Measurements from ENCODE around the gene RASGRP1.
A peak's percentile ranks its signal among the peaks of the same experiment; 100 is the strongest.

RASGRP1 gene

GRCh38 chr15:38564557-38565286 is at the start of gene RASGRP1:
Gene RASGRP1, minus strand, starts transcription at chr15:38564814. Its CDS starts 186 bp downstream, at chr15:38564628.
- DNase-seq (ENCODE audit: low read depth), result peak; percentile 84
- H3K36me3 ChIP-seq (ENCODE audit: control insufficient read depth, insufficient read depth, low read length, severe bottlenecking), result no peaks in the 10 kb centered on the region

GRCh38 chr15:38613085-38613484 is 48.5 kb upstream of the RASGRP1 start:
- no peaks in the 10 kb centered on the region for H3K4me1 ChIP-seq (ENCODE audit: control insufficient read depth, insufficient read depth, low read length)
- H3K27me3 ChIP-seq (replicated peaks; ENCODE audit: control insufficient read depth, insufficient read depth, low read length), result peaks cover 46% of the 10 kb centered on the region
- no peak for DNase-seq (ENCODE audit: low read depth)
- H3K4me3 ChIP-seq (ENCODE audit: low read length), result no peak overlapping the region
- H3K9me3 ChIP-seq (ENCODE audit: control insufficient read depth, low read length), result no peaks in the 10 kb centered on the region
- no peak overlapping the region for H3K9ac ChIP-seq (ENCODE audit: low read length)
- no peaks in the 10 kb centered on the region for H3K36me3 ChIP-seq (ENCODE audit: control insufficient read depth, insufficient read depth, low read length, severe bottlenecking)

More at GRCh38 chr15:38564557-38565286, at the start of gene RASGRP1:
- H3K9me3 ChIP-seq (ENCODE audit: control insufficient read depth, low read length), result no peaks in the 10 kb centered on the region
- peaks cover 42% of the 10 kb centered on the region for H3K27me3 ChIP-seq (replicated peaks; ENCODE audit: control insufficient read depth, insufficient read depth, low read length)
- H3K4me3 ChIP-seq (ENCODE audit: low read length), result peak within 1 kb of the TSS; percentile 69
- peaks cover under 1% of the 10 kb centered on the region for H3K4me1 ChIP-seq (ENCODE audit: control insufficient read depth, insufficient read depth, low read length)
- H3K9ac ChIP-seq (ENCODE audit: low read length), result no peak within 1 kb of the TSS

- H3K9me3 ChIP-seq (ENCODE audit: control insufficient read depth, low read length), result no peaks in the 10 kb centered on the region
- no peak overlapping the region for H3K4me3 ChIP-seq (ENCODE audit: low read length)
- DNase-seq (ENCODE audit: low read depth), result no peak
- no peak overlapping the region for H3K9ac ChIP-seq (ENCODE audit: low read length)
- H3K36me3 ChIP-seq (ENCODE audit: control insufficient read depth, insufficient read depth, low read length, severe bottlenecking), result no peaks in the 10 kb centered on the region
- H3K4me1 ChIP-seq (ENCODE audit: control insufficient read depth, insufficient read depth, low read length), result no peaks in the 10 kb centered on the region
- H3K27me3 ChIP-seq (replicated peaks; ENCODE audit: control insufficient read depth, insufficient read depth, low read length), result peaks cover 38% of the 10 kb centered on the region
Observed at GRCh38 chr15:38612159-38612863, 47.7 kb upstream of the RASGRP1 start.

- Histone ChIP-seq H3K4me3 (ENCODE audit: low read length) (no peak overlapping the region), H3K36me3 (ENCODE audit: control insufficient read depth, insufficient read depth, low read length, severe bottlenecking) (no peaks in the 10 kb centered on the region), H3K4me1 (ENCODE audit: control insufficient read depth, insufficient read depth, low read length) (no peaks in the 10 kb centered on the region), H3K9ac (ENCODE audit: low read length) (no peak overlapping the region), H3K9me3 (ENCODE audit: control insufficient read depth, low read length) (no peaks in the 10 kb centered on the region), H3K27me3 (replicated peaks; ENCODE audit: control insufficient read depth, insufficient read depth, low read length) (peaks cover 45% of the 10 kb centered on the region)
- DNase-seq (ENCODE audit: low read depth), result no peak
Observed at GRCh38 chr15:38611228-38611627, 46.6 kb upstream of the RASGRP1 start.

GRCh38 chr15:38610748-38611147 is 46.1 kb upstream of the RASGRP1 start:
- H3K4me3 ChIP-seq (ENCODE audit: low read length), result no peak overlapping the region
- H3K27me3 ChIP-seq (replicated peaks; ENCODE audit: control insufficient read depth, insufficient read depth, low read length), result peaks cover 49% of the 10 kb centered on the region
- H3K9ac ChIP-seq (ENCODE audit: low read length), result no peak overlapping the region
- no peaks in the 10 kb centered on the region for H3K9me3 ChIP-seq (ENCODE audit: control insufficient read depth, low read length)
- no peaks in the 10 kb centered on the region for H3K4me1 ChIP-seq (ENCODE audit: control insufficient read depth, insufficient read depth, low read length)
- H3K36me3 ChIP-seq (ENCODE audit: control insufficient read depth, insufficient read depth, low read length, severe bottlenecking), result no peaks in the 10 kb centered on the region
- DNase-seq (ENCODE audit: low read depth), result no peak

GRCh38 chr15:38609097-38609738 is 44.6 kb upstream of the RASGRP1 start:
- no peaks in the 10 kb centered on the region for H3K36me3 ChIP-seq (ENCODE audit: control insufficient read depth, insufficient read depth, low read length, severe bottlenecking)
- H3K4me3 ChIP-seq (ENCODE audit: low read length), result no peak overlapping the region
- no peak overlapping the region for H3K9ac ChIP-seq (ENCODE audit: low read length)
- H3K27me3 ChIP-seq (replicated peaks; ENCODE audit: control insufficient read depth, insufficient read depth, low read length), result peaks cover 53% of the 10 kb centered on the region
- no peaks in the 10 kb centered on the region for H3K9me3 ChIP-seq (ENCODE audit: control insufficient read depth, low read length)
- H3K4me1 ChIP-seq (ENCODE audit: control insufficient read depth, insufficient read depth, low read length), result no peaks in the 10 kb centered on the region
- no peak for DNase-seq (ENCODE audit: low read depth)

DNA sequence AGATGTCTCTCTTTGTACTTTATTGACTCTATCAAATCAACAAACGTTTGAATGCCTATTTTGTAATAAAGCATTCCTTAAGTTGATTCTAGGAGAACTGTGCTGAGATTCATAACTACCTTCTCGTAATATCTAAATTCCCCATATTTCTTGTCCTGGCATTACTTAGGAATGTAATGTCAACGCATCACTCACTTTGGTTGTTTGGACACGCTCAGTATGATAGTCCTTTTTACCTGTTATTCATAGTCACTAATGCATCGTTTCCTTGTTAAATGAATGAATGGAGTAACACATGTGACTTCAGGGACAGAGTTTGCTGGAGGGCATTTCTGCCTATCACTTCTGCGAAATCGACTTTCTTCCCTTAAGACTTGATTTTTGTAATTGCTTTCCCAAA is 44.1 kb upstream of the RASGRP1 start:
- no peaks in the 10 kb centered on the region for H3K4me1 ChIP-seq (ENCODE audit: control insufficient read depth, insufficient read depth, low read length)
- DNase-seq (ENCODE audit: low read depth), result no peak
- peaks cover 56% of the 10 kb centered on the region for H3K27me3 ChIP-seq (replicated peaks; ENCODE audit: control insufficient read depth, insufficient read depth, low read length)
- no peak overlapping the region for H3K4me3 ChIP-seq (ENCODE audit: low read length)
- H3K9me3 ChIP-seq (ENCODE audit: control insufficient read depth, low read length), result no peaks in the 10 kb centered on the region
- H3K9ac ChIP-seq (ENCODE audit: low read length), result no peak overlapping the region
- H3K36me3 ChIP-seq (ENCODE audit: control insufficient read depth, insufficient read depth, low read length, severe bottlenecking), result no peaks in the 10 kb centered on the region

GRCh38 chr15:38605744-38606143 is 41.1 kb upstream of the RASGRP1 start:
- Histone ChIP-seq H3K4me3 (ENCODE audit: low read length) (no peak overlapping the region), H3K9ac (ENCODE audit: low read length) (no peak overlapping the region), H3K4me1 (ENCODE audit: control insufficient read depth, insufficient read depth, low read length) (no peaks in the 10 kb centered on the region), H3K27me3 (replicated peaks; ENCODE audit: control insufficient read depth, insufficient read depth, low read length) (peaks cover 66% of the 10 kb centered on the region), H3K9me3 (ENCODE audit: control insufficient read depth, low read length) (no peaks in the 10 kb centered on the region), H3K36me3 (ENCODE audit: control insufficient read depth, insufficient read depth, low read length, severe bottlenecking) (no peaks in the 10 kb centered on the region)
- DNase-seq (ENCODE audit: low read depth), result no peak

DNA sequence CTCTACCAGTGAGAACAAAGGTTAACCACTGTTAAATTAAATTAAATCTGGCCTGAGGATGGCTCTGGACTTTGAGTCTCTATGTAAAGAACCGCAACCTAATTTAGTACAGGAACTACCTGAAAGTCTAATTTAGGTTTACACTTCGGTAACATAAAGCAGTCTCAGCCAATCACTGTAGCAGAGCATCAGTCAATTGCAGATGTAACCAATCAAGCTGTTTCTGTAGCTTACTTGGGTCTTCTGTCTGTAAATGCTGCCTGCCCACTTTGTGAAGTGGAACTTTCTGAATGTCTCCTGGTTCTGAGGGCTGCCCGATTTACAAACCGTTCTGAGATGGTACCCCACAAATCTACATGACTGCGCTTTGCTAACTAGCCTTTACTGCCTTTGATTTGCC is 39.1 kb upstream of the RASGRP1 start:
- H3K36me3 ChIP-seq (ENCODE audit: control insufficient read depth, insufficient read depth, low read length, severe bottlenecking), result no peaks in the 10 kb centered on the region
- H3K27me3 ChIP-seq (replicated peaks; ENCODE audit: control insufficient read depth, insufficient read depth, low read length), result peaks cover 64% of the 10 kb centered on the region
- H3K9ac ChIP-seq (ENCODE audit: low read length), result no peak overlapping the region
- H3K4me1 ChIP-seq (ENCODE audit: control insufficient read depth, insufficient read depth, low read length), result no peaks in the 10 kb centered on the region
- no peak overlapping the region for H3K4me3 ChIP-seq (ENCODE audit: low read length)
- DNase-seq (ENCODE audit: low read depth), result no peak
- H3K9me3 ChIP-seq (ENCODE audit: control insufficient read depth, low read length), result peaks cover 7% of the 10 kb centered on the region

DNA sequence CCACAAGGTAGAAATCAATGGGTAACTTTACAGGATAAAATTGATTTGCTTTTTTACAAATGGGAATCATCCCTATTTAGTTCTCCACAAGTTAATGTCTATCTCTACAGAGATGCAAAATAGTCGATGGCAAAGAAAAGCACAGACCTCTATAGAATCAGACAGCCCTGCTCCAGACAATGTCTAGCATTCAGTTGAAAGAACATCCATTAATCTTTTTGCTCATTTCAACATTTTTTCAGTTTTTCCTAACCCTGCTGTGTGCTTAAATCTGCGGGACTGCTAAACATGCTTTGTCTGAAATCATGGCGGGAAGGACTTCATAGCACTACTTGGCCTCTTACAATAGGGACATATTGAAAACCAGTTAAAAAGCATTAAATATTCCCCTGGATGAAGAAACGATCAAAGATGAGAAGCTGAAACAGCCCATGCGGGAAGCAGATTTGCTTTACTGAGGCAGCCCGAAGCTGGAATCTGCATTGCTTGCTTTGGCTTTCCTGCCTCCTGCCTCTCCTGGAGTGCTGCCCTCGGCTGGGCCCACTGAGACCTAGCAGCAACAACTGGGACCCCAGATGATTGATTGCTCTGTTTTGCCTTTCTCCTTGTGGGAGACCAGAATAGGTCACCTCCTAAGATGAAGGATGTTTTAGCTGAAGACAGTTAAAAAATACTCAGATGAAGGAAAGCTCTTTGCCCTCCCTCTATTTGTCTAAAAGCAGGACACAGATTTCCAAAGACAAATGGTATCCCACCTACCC is 38.5 kb upstream of the RASGRP1 start:
- DNase-seq (ENCODE audit: low read depth), result no peak
- H3K27me3 ChIP-seq (replicated peaks; ENCODE audit: control insufficient read depth, insufficient read depth, low read length), result peaks cover 62% of the 10 kb centered on the region
- H3K9ac ChIP-seq (ENCODE audit: low read length), result no peak overlapping the region
- H3K4me3 ChIP-seq (ENCODE audit: low read length), result no peak overlapping the region
- H3K4me1 ChIP-seq (ENCODE audit: control insufficient read depth, insufficient read depth, low read length), result no peaks in the 10 kb centered on the region
- no peaks in the 10 kb centered on the region for H3K36me3 ChIP-seq (ENCODE audit: control insufficient read depth, insufficient read depth, low read length, severe bottlenecking)
- peaks cover 7% of the 10 kb centered on the region for H3K9me3 ChIP-seq (ENCODE audit: control insufficient read depth, low read length)

DNA sequence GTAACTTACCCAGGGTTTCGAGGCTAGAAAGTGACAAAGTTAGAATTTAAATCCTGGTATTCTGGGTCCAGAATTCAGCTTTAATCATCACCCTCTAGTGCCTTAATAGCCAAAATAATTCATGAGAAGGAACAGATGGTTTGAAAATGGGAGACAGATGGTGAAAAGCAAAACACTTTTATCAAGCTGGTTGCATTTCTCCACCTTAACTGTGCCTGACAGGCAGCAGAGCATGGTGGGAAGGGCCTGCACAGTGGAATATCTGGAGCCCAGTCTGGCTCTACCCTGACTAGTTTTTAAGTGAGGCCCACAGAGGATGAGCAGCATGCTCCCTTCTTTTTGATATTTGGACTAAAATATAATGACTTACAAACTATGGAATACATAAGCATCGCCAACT is 35.6 kb upstream of the RASGRP1 start:
- no peaks in the 10 kb centered on the region for H3K4me1 ChIP-seq (ENCODE audit: control insufficient read depth, insufficient read depth, low read length)
- no peak overlapping the region for H3K9ac ChIP-seq (ENCODE audit: low read length)
- no peaks in the 10 kb centered on the region for H3K36me3 ChIP-seq (ENCODE audit: control insufficient read depth, insufficient read depth, low read length, severe bottlenecking)
- H3K27me3 ChIP-seq (replicated peaks; ENCODE audit: control insufficient read depth, insufficient read depth, low read length), result peaks cover 60% of the 10 kb centered on the region
- no peak for DNase-seq (ENCODE audit: low read depth)
- no peak overlapping the region for H3K4me3 ChIP-seq (ENCODE audit: low read length)
- peaks cover 10% of the 10 kb centered on the region for H3K9me3 ChIP-seq (ENCODE audit: control insufficient read depth, low read length)
